Measurements from ENCODE around the gene STARD6. TPM values are rescaled to one million over a fixed set of nuclear protein-coding genes. Genes with fewer than 3 reads are reported as not detected.
"Not testable (repeated sequence)": the region's sequence is repeated elsewhere in the genome, so short reads cannot be mapped to it uniquely, and the experiment has no call there.

The STARD6 gene
- total and polyA plus RNA-seq, 10 of the 15 experiments (the other 5 are each of a cell fraction or from before 2014, with no cell fraction given): 0.10 to 0.84 (median 0.34) TPM; not detected in 3

DNA sequence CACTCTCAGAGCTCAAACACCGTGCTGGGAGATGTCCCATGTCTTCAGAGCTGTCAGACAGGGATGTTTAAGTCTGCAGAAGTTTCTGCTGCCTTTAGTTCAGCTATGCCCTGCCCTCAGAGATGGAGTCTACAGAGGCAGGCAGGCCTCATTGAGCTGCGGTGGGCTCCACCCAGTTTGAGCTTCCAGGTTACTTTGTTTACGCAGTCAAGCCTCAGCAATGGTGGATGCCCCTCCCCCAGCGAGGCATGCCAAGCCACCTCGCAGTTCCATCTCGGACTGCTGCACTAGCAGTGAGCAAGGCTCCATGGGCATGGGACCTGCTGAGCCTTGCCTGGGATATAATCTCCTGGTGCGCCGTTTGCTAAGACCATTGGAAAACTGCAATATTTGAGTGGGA is 48.1 kb downstream of the STARD6 start:
- H3K9me3 ChIP-seq (replicated peaks; ENCODE audit: control insufficient read depth, insufficient read depth, low read length); POLR2A ChIA-PET; H3K27ac ChIP-seq (ENCODE audit: control insufficient read depth, insufficient read depth); intact Hi-C loops (cut with micrococcal nuclease; ENCODE audit: unreplicated experiment); H3K4me1 ChIP-seq (ENCODE audit: control insufficient read depth, insufficient read depth, low read length); H3K4me2 ChIP-seq (ENCODE audit: control insufficient read depth, insufficient read depth); RAD21 ChIA-PET (ENCODE audit: unreplicated experiment); H3K36me3 ChIP-seq (ENCODE audit: control insufficient read depth in 2 of 2, insufficient read depth in 2 of 2, low read length in 1 of 2); H4K20me1 ChIP-seq (ENCODE audit: control insufficient read depth, insufficient read depth); CTCF ChIA-PET; H2AFZ ChIP-seq (ENCODE audit: control insufficient read depth, low read depth, low read length); SMC1A ChIA-PET (ENCODE audit: uncharacterized antibody, unreplicated experiment); FAIRE-seq; BruUV-seq (replicated peaks); H3K79me2 ChIP-seq (ENCODE audit: control insufficient read depth, insufficient read depth, low read length); H3K27me3 ChIP-seq (replicated peaks in 1 of 2; ENCODE audit: control insufficient read depth in 2 of 2, insufficient read depth in 2 of 2, low read length in 1 of 2); in situ Hi-C loops (cut with MboI); DNase-seq (ENCODE audit: low read depth, low spot score); ATAC-seq; H3K9ac ChIP-seq (ENCODE audit: control insufficient read depth, insufficient read depth, low read length); H3K4me3 ChIP-seq: not testable (repeated sequence)
- 78% methylated on average over 8 of the region's 8 CpGs for WGBS (ENCODE audit: insufficient coverage, insufficient replicate concordance, low lambda C conversion rate, missing lambda C conversion rate)

DNA sequence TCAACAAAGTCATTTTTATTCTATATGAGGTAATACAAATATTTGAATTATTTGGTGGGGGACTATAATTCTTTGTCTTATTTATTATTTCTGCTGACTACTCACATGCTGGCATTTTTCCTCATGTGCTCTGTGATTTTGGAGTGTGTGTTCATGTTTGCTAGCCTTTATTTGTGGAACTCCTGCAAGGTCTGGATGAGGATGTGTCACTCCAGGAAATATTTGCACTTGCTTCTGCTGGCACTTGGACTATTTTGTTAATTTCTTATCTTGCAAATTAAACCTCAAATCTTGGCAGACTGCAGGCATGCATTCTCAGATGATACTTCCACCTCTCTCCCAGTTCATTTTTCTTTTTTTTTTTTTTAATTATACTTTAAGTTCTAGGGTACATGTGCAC is 54.2 kb downstream of the STARD6 start:
- Histone ChIP-seq H3K79me2 (ENCODE audit: control insufficient read depth, insufficient read depth, low read length) (no peaks in the 10 kb centered on the region), H2AFZ (ENCODE audit: control insufficient read depth, low read depth, low read length) (no peak overlapping the region), H3K4me3 (no peak overlapping the region), H3K36me3 (ENCODE audit: control insufficient read depth in 2 of 2, insufficient read depth in 2 of 2, low read length in 1 of 2) (no peaks in the 10 kb centered on the region), H3K27me3 (replicated peaks in 1 of 2; ENCODE audit: control insufficient read depth in 2 of 2, insufficient read depth in 2 of 2, low read length in 1 of 2) (no peaks in the 10 kb centered on the region), H3K4me1 (ENCODE audit: control insufficient read depth, insufficient read depth, low read length) (no peaks in the 10 kb centered on the region), H3K9me3 (replicated peaks; ENCODE audit: control insufficient read depth, insufficient read depth, low read length) (no peaks in the 10 kb centered on the region; the same call in 1 of the 3 replicates), H3K27ac (ENCODE audit: control insufficient read depth, insufficient read depth) (no peak overlapping the region), H3K9ac (ENCODE audit: control insufficient read depth, insufficient read depth, low read length) (no peak overlapping the region), H3K4me2 (ENCODE audit: control insufficient read depth, insufficient read depth) (no peak overlapping the region), H4K20me1 (ENCODE audit: control insufficient read depth, insufficient read depth) (no peaks in the 10 kb centered on the region)
- ATAC-seq: no peak
- POLR2A ChIA-PET: no interaction called here
- RAD21 ChIA-PET (ENCODE audit: unreplicated experiment): no interaction called here
- no TSS peak for BruUV-seq (replicated peaks)
- SMC1A ChIA-PET (ENCODE audit: uncharacterized antibody, unreplicated experiment): no interaction called here
- intact Hi-C loops (cut with micrococcal nuclease; ENCODE audit: unreplicated experiment) (no loop called here), in situ Hi-C loops (cut with MboI) (no loop called here)
- TF ChIP-seq NFIC (IDR thresholded peaks at IDR 0.05; ENCODE audit: low read depth, low read length) (no peak), RB1 (IDR thresholded peaks at IDR 0.05; ENCODE audit: borderline replicate concordance) (no peak), STAT3 (IDR thresholded peaks at IDR 0.05; ENCODE audit: low read depth, low read length) (no peak), SMAD1 (IDR thresholded peaks at IDR 0.05; ENCODE audit: low read depth, partially characterized antibody) (no peak)
- CTCF ChIA-PET: interaction anchor here (1.2 kb wide), 1 partner anchor 18 kb away, joined by 3 read pairs; no protein-coding TSS in a partner anchor
- DNase-seq (ENCODE audit: low read depth, low spot score): no peak
- FAIRE-seq: no peak

DNA sequence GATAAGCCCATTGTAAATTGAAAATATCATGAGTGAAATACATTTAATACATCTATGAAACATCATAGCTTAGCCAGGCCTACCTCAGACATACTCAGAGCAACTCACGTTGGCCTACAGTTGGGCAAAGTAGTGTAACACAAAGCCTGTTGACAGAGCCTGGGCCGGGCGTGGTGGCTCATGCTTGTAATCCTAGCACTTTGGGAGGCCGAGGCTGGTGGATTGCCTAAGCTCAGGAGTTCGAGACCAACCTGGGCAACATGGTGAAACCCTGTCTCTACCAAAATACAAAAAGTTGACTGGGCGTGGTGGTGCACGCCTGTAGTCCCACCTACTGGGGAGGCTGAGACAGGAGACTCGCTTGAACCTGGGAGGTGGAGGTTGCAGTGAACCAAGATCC is 58.7 kb downstream of the STARD6 start:
- H3K27me3 ChIP-seq (replicated peaks in 1 of 2; ENCODE audit: control insufficient read depth in 2 of 2, insufficient read depth in 2 of 2, low read length in 1 of 2); H2AFZ ChIP-seq (ENCODE audit: control insufficient read depth, low read depth, low read length); FAIRE-seq; BruUV-seq (replicated peaks); H3K9ac ChIP-seq (ENCODE audit: control insufficient read depth, insufficient read depth, low read length); in situ Hi-C loops (cut with MboI); POLR2A ChIA-PET; H3K4me2 ChIP-seq (ENCODE audit: control insufficient read depth, insufficient read depth); H3K9me3 ChIP-seq (replicated peaks; ENCODE audit: control insufficient read depth, insufficient read depth, low read length); H3K27ac ChIP-seq (ENCODE audit: control insufficient read depth, insufficient read depth); ATAC-seq; DNase-seq (ENCODE audit: low read depth, low spot score); H3K79me2 ChIP-seq (ENCODE audit: control insufficient read depth, insufficient read depth, low read length); CTCF ChIA-PET; H3K4me3 ChIP-seq; H3K4me1 ChIP-seq (ENCODE audit: control insufficient read depth, insufficient read depth, low read length); H3K36me3 ChIP-seq (ENCODE audit: control insufficient read depth in 2 of 2, insufficient read depth in 2 of 2, low read length in 1 of 2); intact Hi-C loops (cut with micrococcal nuclease; ENCODE audit: unreplicated experiment); H4K20me1 ChIP-seq (ENCODE audit: control insufficient read depth, insufficient read depth): not testable (repeated sequence)
- 75% methylated on average over 8 of the region's 8 CpGs for WGBS (ENCODE audit: insufficient coverage, insufficient replicate concordance, low lambda C conversion rate, missing lambda C conversion rate)
- RAD21 ChIA-PET (ENCODE audit: unreplicated experiment): interaction anchor here (0.6 kb wide), 1 partner anchor 103 kb away, joined by 3 read pairs; no protein-coding TSS in a partner anchor
- SMC1A ChIA-PET (ENCODE audit: uncharacterized antibody, unreplicated experiment): interaction anchor here (0.7 kb wide), 1 partner anchor 1128 kb away, joined by 3 read pairs; no protein-coding TSS in a partner anchor

All from GM12878 (cell line).